Left forelimb (tissue), 1 donor: ENCODE data around the gene SLC38A8.

Source experiments
- DNase-seq: peaks from one replicate; pipeline ENCODE4 v3.0.0-alpha.2; 2018; ENCODE audit warnings: low spot score

The SLC38A8 gene

GRCh38 chr16:83996481-83997252 is 45.9 kb downstream of the SLC38A8 start:
- no peak for DNase-seq

DNA sequence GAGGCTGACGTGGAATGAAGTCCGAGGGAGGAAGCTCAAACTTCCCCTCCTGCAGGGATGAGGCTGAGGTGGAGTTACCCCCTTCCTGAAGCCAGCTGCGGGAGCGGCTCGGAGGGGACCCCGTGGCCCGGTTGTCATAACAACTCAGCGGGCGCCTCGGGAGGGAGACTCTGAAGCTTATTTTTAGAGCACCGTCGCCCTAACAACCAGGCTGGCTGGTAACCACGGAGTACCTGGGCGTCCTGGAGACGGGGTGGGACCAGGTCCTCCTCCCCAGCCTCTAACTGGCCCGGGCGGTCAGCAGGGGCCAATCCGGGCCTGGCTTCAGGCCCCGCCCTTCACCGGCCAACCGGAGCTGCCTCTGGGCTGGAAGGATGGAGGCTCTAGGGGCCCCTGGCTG is 46.8 kb downstream of the SLC38A8 start:
- DNase-seq: no peak

- no peak for DNase-seq
These were observed 47.9 kb downstream of the SLC38A8 start for GRCh38 chr16:83994703-83995102.

DNA sequence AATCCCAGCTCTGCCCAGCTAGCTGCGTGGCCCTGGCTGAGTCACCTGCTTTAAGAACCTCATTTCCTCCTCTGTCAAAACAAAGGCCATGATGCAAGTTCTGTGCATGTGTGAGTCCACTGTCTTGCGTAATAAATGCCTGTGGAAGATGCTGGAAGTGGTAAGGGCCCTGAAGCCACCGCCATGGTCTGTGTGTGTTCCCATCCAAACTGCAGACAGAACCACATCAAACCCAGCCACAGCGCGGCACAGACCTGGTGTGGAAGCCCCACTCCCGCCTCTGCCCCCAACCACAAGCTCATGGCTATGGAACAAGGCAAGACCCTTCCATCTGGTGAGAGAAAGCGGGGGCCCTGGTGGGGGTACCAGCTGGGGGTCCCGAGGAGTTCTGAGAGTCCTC is 48.5 kb downstream of the SLC38A8 start:
- DNase-seq: no peak

DNA sequence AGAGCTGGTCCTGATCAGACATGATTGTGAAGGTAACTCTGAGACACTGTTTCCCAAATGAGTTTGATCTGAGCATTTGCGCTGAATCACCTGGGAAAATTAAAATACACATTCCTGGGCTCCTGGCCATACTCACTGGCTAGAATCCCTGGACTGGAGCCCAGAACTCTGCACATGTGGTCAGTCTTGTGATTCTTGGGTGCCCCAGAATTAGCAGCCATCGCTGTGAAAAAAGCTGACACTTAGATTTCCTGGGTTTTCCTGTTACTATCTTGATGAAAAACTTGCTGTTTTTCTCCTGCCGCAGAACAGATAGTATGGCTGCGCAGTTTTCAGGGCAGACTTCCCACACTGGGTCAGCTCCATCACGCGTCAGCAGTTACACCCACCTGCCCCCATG is 50.0 kb downstream of the SLC38A8 start:
- DNase-seq: no peak

- no peak for DNase-seq
These were observed 52.1 kb downstream of the SLC38A8 start for GRCh38 chr16:83990492-83990891.

DNA sequence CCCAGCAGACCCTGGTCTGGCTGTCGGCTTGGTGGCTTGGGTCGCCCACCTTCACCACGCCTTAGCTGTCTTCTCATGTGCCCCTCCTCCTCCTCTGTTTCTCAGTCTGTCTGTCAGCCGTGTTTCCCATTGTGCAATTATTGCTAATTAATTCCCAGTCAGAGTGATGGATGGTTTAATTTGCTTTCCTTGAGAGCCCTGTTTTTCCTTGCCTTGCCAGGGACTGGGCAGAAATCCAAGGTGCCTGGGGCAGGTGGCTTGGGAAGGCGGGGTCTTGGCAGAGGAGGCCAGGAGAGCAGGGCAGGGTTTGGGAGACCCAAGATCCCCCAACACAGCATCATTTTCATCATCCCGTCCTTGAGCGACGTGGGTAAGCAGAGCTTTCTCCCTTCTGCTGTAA is 53.3 kb downstream of the SLC38A8 start:
- no peak for DNase-seq

- no peak for DNase-seq
These were observed 59.1 kb downstream of the SLC38A8 start for GRCh38 chr16:83983491-83983890.

GRCh38 chr16:83981799-83982198 is 60.8 kb downstream of the SLC38A8 start:
- DNase-seq: no peak

DNA sequence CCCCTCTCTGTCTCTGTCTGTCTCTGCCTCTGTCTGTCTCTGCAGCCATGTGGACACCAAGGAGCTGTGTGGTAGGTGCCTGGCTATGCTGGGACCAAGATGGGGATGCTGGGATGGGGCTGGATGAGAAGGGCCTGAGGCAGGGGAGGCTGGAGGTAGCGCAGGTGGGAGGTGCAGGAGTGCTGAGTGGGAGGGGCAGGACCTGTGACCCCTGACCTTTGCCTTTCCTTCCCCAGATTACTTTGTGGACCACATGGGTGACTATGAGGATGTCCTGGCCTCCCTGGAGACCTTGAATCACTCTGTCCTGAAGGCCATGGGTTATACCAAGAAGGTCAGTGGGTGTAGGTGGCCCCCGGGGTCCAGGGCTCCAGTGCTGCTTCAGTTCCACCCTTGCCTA is 61.8 kb downstream of the SLC38A8 start:
- DNase-seq: no peak

DNA sequence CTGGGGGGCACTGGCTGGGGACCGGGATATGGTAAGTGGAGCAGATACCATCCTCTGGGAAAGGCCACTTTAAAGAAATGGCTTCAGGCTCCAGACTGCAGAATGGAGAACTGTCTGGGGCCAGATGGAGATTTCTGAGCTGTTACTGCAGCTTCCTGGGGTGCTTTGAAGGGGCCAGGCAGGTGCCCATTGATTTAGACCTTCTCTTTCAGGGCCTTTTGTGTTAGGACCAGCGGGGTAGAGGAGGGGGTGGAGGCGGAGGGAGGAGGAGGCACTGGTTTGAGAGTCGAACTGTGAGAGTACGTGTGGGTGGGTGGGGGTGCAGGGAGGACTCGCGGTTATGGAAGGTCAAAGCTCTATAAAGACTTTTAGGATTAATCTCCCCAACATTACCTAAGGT is 63.2 kb downstream of the SLC38A8 start:
- DNase-seq: no peak

- no peak for DNase-seq
These were observed 64.1 kb downstream of the SLC38A8 start for GRCh38 chr16:83978401-83978904.

DNA sequence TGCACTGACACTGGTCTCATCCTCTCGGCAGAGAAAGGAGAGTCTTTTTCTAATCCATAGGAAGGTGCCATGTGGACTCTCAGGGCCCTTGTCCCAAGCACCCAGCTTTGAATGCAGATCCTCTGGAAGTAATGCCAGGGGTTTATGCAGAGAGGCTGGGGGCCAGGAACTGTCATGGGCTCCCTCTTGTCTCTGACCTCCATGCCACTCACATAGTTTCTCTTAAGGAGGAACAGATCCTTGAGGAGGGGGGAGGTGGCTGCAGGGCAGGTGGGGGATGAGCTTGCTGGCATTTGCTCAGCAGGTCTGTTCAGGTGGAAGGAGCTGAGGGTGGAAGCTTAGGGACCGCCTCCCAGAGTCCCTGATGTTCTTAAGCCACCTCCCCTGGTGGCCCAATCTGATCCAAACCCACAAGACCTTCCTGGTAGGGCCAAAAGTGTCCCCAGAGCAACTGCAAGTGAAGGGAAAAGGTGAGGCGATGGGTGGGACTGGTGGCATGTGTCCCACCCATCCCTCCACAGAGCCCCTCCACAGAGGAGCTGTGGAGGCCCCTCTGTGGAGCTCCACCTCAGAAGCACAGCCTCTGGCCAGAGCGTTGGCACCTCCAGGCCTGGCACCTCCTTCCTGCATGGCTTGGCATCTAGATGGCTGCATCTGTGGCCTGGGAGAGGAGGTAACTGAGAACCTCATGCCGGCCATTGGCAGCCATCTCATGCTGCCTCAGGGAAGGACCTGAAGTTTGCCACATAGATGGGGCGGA is 65.4 kb downstream of the SLC38A8 start:
- no peak for DNase-seq

DNA sequence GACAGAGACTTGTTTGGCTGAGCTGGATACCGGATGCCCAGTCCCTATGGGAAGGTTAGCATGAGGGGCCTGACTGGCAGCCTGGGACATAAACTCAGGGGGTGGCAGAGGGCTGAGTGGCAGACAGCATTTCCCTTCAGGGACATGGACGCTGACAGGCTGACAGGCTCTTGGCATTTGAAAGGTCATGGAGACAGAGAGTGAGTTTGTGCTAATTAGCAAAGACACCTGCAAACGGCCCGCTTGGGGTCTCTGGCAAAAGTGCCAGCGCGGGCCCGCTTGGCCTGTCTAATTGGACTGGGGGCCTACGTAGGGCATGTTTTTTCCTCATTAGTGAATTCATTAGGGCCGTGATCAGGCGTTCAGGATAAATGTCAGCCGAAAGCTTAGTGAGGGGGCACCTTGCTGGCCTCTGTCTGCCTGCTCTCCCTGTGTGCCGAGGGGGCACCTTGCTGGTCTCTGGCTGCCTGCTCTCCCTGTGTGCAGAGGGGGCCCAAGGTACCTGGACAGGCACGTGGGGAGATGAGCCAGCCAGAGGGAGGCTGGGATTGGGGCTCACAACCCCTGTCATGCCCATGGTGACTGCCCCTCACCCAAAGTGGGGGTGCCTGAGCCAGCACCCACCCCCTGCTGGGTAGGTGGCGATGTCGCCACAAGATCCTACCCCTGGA is 66.9 kb downstream of the SLC38A8 start:
- DNase-seq: no peak

DNA sequence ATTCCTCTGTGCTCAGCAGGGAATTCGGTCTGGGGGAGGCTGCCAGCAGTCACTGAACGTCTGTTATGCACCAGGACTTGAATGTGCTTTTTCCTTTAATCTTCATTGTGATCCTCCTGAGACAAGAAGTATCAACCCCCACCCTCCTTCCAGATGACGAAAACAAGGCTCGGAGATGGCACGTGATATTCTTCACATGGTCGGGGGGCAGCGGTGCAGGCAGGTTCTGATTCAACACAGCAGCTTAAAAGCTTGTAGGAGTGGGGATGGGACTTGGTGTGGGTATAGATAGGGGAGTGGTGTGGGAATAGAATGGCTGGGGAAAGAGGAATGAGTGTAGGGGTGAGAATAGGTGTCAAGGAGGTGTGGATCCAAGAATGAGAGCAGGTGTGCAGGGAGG is 68.1 kb downstream of the SLC38A8 start:
- DNase-seq: no peak

DNA sequence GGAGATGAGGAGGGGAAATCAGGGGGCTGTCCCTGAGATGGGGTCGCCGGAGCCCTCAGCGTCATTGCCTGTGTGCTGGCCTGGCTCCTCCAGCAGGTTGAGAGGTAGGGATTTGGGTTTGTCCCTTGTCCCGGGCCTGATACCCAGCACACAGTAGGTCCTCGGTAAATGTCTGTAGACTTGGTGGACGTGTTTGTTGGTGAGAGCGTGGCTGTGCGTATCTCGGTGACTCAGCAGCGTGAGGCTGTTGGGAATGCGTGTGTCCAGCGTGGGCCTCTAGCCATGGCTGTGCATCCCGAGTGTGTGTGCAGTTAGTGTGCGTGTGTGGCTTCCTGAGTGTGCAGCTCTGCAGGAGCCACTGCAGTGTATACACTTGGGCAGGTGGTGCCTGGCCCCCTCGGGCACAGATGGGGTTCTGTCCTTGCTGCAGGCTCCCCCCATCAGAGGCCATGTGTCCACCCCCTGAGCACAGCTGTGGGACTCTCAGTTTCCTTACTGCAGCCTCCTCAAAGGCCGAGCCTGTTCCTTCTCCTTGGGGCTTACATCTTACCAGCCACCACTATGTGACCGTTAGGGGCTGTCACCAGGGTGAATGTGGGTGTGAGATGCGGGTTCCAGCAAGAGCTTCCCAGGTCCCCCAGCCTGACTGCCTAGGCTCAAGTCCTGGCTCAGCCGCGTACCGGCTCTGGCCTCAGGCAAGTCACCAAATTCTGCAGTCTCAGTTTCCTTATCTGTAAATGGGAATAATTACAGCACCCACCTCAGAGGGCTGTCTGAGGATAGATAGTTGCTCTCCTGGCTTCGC is 68.8 kb downstream of the SLC38A8 start:
- DNase-seq: no peak

DNA sequence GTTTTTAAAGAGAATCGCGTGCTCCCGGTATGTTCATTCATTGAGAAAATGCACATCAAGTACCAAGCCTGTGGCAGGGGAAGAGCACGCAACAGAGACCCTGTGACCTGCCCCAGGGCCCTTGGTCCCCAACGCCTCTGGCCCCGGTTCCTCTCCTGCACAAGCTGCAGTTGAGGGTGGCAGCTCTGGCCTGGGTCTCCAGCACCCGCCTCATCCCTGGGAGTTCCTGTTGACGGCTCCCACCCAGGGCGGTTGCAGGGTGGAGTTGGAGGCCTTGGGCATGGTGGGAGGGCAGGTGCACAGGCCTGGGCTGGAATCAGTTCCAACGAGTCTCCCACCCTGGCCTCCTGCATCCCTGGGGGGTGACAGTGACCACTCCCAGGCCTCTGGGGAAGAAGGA is 69.5 kb downstream of the SLC38A8 start:
- DNase-seq: no peak

DNA sequence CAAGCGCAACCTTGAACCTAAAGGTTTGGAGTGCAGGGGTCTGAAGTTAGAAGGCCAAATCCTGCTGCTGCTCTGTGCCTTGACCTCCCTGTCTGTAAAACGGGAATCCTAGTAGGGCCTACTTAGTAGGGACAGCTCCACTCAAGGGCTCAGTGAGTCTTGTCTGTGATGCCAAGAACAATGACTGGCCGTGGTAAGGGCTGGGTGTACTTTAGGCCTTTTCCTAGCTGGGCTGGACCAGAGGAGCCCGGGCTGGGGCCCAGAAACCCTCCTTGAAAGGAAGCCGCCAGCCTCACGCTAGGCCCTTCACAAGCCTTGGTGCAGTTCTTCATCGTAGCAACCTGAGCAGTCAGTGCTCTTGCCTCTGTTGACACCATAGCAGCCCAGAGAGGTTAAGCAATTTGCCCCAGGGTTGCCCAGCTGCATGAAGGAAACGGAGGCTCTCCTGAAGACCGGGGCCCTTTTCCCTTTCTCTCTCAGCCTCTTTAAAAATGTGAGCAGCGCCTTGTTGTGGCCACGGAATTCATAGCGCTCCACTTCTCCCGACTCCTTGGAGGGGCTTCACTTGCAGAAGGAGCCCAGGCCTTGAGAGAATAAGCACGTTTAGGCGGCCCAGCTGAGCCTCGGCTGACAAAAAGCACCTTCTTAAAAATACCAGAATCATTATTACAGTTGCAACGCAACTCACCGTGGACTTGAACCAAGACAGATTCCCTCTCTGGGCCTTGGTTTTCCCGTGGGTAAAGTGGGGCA is 70.2 kb downstream of the SLC38A8 start:
- no peak for DNase-seq

DNA sequence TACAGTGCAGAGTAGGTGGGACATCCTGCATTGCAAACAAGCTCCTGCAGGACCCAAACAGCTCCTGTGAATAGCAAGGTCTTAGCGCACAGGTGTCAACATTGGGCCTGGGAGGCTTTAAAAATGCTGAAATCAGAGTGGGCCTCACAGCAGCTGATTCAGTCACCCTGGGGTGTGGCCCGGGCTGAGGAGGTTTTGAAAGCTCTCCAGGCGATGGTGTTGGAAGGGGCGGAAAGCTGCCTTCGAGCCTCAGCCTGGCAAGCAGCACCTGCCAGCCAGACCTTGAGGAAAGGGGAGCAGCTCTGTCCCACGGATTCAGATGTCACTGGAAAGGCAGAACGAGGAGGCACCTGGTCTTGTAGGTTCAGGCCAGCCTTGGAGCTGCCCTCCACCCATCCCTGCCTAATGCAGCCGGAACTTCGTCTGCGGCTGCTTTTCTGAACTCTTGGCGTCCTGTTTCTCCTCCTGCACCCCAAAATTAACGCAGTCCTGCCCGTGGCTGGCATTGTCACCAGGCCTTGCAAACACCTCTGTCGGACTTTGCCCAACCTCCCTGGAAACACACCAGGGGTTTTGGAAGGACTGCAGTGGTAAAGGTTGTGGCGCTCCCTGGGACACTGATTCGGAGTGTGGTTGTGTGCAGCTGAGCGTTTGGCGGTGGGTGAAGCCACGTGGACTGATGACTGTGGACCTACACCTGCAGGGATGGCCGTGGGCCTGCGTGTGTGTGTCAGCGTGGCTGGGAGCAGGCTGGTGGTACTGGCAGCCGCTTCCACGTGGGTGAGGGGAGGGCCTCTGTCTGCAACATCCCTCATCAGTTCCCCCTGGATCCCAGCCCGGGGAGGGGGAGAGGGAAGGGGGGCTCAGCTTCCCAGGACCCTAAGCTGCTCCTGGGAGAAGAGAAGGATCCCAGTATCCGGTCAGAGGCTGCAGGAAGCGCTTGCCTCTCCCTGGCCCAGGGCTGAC is 71.1 kb downstream of the SLC38A8 start:
- no peak for DNase-seq

- no peak for DNase-seq
These were observed 72.2 kb downstream of the SLC38A8 start for GRCh38 chr16:83970430-83970815.
